PC-9 (cell line): ENCODE results near the gene ITGB5.

Experiments used
- CTCF ChIP-seq: fragments of 200-600 bp; sonication (generic); conservative IDR thresholded peaks from 2 replicates; pipeline ENCODE4 v1.6.1; 2017; ENCODE audit warnings: mixed run types, antibody characterized with exemption, mild to moderate bottlenecking, moderate library complexity
- EZH2 ChIP-seq: fragments of 200-600 bp; sonication (generic); IDR thresholded peaks from 2 replicates; pipeline ENCODE4 v1.8.0; 2017; ENCODE audit warnings: antibody characterized with exemption, low read depth

- no peak for TF ChIP-seq CTCF
- TF ChIP-seq EZH2, result no peak
These were observed 9.5 kb downstream of the ITGB5 start for GRCh38 chr3:124877674-124878073.
